NB4 (cell line): ENCODE data around the gene EPB41L2.

ENCODE experiments used
- POLR2A ChIP-seq: IDR thresholded peaks from 2 replicates; pipeline ENCODE4 v1.6.1; 2011; ENCODE audit warnings: mild to moderate bottlenecking; ENCODE audit not compliant: insufficient read length; ENCODE audit errors: extremely low read depth
- TF ChIP-seq, protein P1 (sequence below): IDR thresholded peaks from one replicate; pipeline ENCODE4 v1.5.1; 2012; ENCODE audit warnings: low read depth, low read length

DNA sequence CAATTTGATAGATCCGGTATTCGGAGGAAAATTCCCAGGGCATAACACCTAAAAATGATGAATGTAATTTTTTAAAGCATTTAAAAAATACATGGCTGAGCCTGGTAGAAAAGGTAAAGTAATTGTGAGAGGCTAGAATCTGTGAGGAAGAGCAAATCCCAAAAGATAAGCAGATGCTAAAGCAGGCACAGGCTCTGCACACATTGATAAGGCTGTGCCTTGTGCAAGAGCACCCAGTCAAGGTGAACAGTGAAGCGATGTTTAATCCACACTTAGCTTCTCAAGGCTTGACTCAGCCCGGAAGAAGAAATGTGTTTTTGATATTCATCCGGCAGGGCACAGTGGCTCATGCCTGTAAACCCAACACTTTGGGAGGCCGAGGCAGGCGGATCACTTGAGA, 5.1 kb upstream of the EPB41L2 start:
- no peak for TF ChIP-seq POLR2A
- TF ChIP-seq, protein P1, sequence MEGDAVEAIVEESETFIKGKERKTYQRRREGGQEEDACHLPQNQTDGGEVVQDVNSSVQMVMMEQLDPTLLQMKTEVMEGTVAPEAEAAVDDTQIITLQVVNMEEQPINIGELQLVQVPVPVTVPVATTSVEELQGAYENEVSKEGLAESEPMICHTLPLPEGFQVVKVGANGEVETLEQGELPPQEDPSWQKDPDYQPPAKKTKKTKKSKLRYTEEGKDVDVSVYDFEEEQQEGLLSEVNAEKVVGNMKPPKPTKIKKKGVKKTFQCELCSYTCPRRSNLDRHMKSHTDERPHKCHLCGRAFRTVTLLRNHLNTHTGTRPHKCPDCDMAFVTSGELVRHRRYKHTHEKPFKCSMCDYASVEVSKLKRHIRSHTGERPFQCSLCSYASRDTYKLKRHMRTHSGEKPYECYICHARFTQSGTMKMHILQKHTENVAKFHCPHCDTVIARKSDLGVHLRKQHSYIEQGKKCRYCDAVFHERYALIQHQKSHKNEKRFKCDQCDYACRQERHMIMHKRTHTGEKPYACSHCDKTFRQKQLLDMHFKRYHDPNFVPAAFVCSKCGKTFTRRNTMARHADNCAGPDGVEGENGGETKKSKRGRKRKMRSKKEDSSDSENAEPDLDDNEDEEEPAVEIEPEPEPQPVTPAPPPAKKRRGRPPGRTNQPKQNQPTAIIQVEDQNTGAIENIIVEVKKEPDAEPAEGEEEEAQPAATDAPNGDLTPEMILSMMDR, result no peak
